ENCODE results near the gene SAMD3.

- TF ChIP-seq POLR2AphosphoS5 (IDR thresholded peaks at IDR 0.05; ENCODE audit: low read depth) (no peak), CTCF (conservative IDR thresholded peaks at IDR 0.05; ENCODE audit: low read depth in 2 of 2) (no peak), REST (IDR thresholded peaks at IDR 0.05; ENCODE audit: unreplicated experiment) (no peak), EZH2 (IDR thresholded peaks at IDR 0.05; ENCODE audit: low read depth, unreplicated experiment) (no peak), ZNF331 (CRISPR knock-in tag; IDR thresholded peaks at IDR 0.05; ENCODE audit: low read depth) (no peak), EZH2phosphoT487 (IDR thresholded peaks at IDR 0.05; ENCODE audit: unreplicated experiment) (no peak), JUNB (IDR thresholded peaks at IDR 0.05; ENCODE audit: unreplicated experiment) (no peak), STAT1 (IDR thresholded peaks at IDR 0.05; ENCODE audit: unreplicated experiment) (no peak)
Observed at GRCh38 chr6:130140084-130140483, 82.7 kb downstream of the SAMD3 start.
